ENCODE measurements around the gene CPEB3. TPM values are rescaled to one million over a fixed set of nuclear protein-coding genes. Genes with fewer than 3 reads are reported as not detected.
A peak's percentile ranks its signal among the peaks of the same experiment; 100 is the strongest.

CPEB3 gene
- total RNA-seq, 6 experiments from 2014 or later, result 5.7 to 46.5 (median 8.7) TPM

DNA sequence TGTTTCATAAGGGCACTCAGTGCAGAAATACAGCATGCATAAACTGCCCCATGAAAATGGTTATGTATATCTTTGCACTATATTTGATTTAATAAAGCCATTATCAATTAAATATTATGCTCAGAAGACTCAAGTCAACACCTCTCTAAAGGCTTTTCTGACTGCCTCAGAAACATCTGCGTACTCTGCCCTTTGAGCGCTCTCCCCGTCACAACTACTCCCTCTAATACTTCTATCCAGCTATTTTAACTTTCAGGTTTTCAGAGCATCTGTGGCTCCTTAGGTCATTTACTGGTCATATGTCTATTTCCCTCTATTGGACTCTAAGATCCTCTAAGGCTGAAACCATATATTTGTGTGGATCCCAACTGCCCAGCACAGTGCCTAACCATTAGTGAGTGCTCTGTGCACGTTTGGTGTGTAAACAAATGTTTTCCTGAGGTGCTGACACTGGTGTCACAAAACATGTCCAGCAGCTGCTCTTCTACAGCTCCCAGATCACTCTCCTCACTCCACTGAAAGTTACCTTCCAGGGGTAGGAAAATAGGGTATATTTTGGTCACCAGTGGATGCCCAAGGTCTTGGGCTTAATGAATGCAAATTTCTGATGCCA is 188.2 kb downstream of the CPEB3 start:
- Histone ChIP-seq H3K27ac (peak overlapping the region; percentile 2 to 93 (median 85)), H3K4me1 (peaks cover 0 to 72% (median 32%) of the 10 kb centered on the region in 4 donors), H3K9me3 (no peaks in the 10 kb centered on the region), H3K36me3 (peaks cover 0 to 10% (median 0%) of the 10 kb centered on the region in 4 donors), H3K27me3 (no peaks in the 10 kb centered on the region), H3K4me3 (peak overlapping the region in 1 of 3 donors; percentile 12)
- peak; percentile 19 to 57 (median 50) for ATAC-seq
- TF ChIP-seq, protein P1, sequence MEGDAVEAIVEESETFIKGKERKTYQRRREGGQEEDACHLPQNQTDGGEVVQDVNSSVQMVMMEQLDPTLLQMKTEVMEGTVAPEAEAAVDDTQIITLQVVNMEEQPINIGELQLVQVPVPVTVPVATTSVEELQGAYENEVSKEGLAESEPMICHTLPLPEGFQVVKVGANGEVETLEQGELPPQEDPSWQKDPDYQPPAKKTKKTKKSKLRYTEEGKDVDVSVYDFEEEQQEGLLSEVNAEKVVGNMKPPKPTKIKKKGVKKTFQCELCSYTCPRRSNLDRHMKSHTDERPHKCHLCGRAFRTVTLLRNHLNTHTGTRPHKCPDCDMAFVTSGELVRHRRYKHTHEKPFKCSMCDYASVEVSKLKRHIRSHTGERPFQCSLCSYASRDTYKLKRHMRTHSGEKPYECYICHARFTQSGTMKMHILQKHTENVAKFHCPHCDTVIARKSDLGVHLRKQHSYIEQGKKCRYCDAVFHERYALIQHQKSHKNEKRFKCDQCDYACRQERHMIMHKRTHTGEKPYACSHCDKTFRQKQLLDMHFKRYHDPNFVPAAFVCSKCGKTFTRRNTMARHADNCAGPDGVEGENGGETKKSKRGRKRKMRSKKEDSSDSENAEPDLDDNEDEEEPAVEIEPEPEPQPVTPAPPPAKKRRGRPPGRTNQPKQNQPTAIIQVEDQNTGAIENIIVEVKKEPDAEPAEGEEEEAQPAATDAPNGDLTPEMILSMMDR (IDR thresholded peaks at IDR 0.05), result no peak
- TF ChIP-seq POLR2A (IDR thresholded peaks at IDR 0.05), result no peak
- intact Hi-C loops (cut with DNase I), result loop anchor here in 1 of 2 donors (5.0 kb wide), 1 partner anchor 135 kb away; no protein-coding TSS in a partner anchor
- DNase-seq, result no peak
- WGBS (ENCODE audit: insufficient coverage, low coverage, low lambda C conversion rate, missing lambda C conversion rate), result 28% methylated on average over 4 of the region's 4 CpGs

- no peak for ATAC-seq
- intact Hi-C loops (cut with DNase I), result no loop called here
- Histone ChIP-seq H3K4me1 (peaks cover 0 to 25% (median 0%) of the 10 kb centered on the region in 4 donors), H3K36me3 (peaks cover 0 to 25% (median 0%) of the 10 kb centered on the region in 4 donors), H3K27me3 (no peaks in the 10 kb centered on the region), H3K4me3 (no peak overlapping the region), H3K9me3 (no peaks in the 10 kb centered on the region), H3K27ac (no peak overlapping the region)
- TF ChIP-seq, protein P1 (IDR thresholded peaks at IDR 0.05), result no peak
- no peak for TF ChIP-seq POLR2A (IDR thresholded peaks at IDR 0.05)
- 100% methylated on average over 2 of the region's 2 CpGs for WGBS (ENCODE audit: insufficient coverage, low coverage, low lambda C conversion rate, missing lambda C conversion rate)
- DNase-seq, result no peak
Measured at GRCh38 chr10:92094960-92095359, 195.9 kb downstream of the CPEB3 start.

GRCh38 chr10:92091965-92092364 is 198.9 kb downstream of the CPEB3 start:
- 58% methylated on average over 2 of the region's 2 CpGs for WGBS (ENCODE audit: insufficient coverage, low coverage, low lambda C conversion rate, missing lambda C conversion rate)
- H3K36me3 ChIP-seq, result peaks cover 0 to 40% (median 0%) of the 10 kb centered on the region in 4 donors
- H3K27me3 ChIP-seq, result no peaks in the 10 kb centered on the region
- TF ChIP-seq, protein P1 (IDR thresholded peaks at IDR 0.05), result no peak
- TF ChIP-seq POLR2A (IDR thresholded peaks at IDR 0.05), result no peak
- ATAC-seq, result no peak
- H3K27ac ChIP-seq, result no peak overlapping the region
- DNase-seq, result no peak
- H3K9me3 ChIP-seq, result no peaks in the 10 kb centered on the region
- H3K4me3 ChIP-seq, result no peak overlapping the region
- intact Hi-C loops (cut with DNase I), result no loop called here
- peaks cover 0 to 35% (median 0%) of the 10 kb centered on the region in 4 donors for H3K4me1 ChIP-seq

GRCh38 chr10:92087750-92088395 is 203.0 kb downstream of the CPEB3 start:
- intact Hi-C loops (cut with DNase I), result loop anchor here in 1 of 2 donors (10.0 kb wide), 1 partner anchor 357 kb away; no protein-coding TSS in a partner anchor
- WGBS (ENCODE audit: insufficient coverage, low coverage, low lambda C conversion rate, missing lambda C conversion rate), result 3% methylated on average over 7 of the region's 7 CpGs
- peak in 2 of 3 donors; percentile 44 to 75 for DNase-seq
- Histone ChIP-seq H3K9me3 (no peaks in the 10 kb centered on the region), H3K27ac (peak overlapping the region in 1 of 3 donors; percentile 33), H3K4me3 (no peak overlapping the region), H3K27me3 (no peaks in the 10 kb centered on the region), H3K36me3 (peaks cover 0 to 51% (median 0%) of the 10 kb centered on the region in 4 donors), H3K4me1 (peaks cover 0 to 34% (median 4%) of the 10 kb centered on the region in 4 donors)
- TF ChIP-seq POLR2A (IDR thresholded peaks at IDR 0.05), result no peak
- TF ChIP-seq, protein P1 (IDR thresholded peaks at IDR 0.05), result peak; percentile 55 to 97 (median 75)
- peak; percentile 79 to 99 (median 98) for ATAC-seq
